Sigmoid colon (tissue), 7 donors: ENCODE data around the gene NCAPD3. TPM values are rescaled to one million over a fixed set of nuclear protein-coding genes. Genes with fewer than 3 reads are reported as not detected.

Experiments used
- DNase-seq: peaks from one replicate; pipeline ENCODE4 v3.0.0-alpha.2; 2019
- H3K27ac ChIP-seq, 4 donors: fragments of 200-600 bp; sonication (generic); one replicate each; pipeline ENCODE4 v1.5.1; 2016 to 2019; ENCODE audit warnings: mild to moderate bottlenecking in 1 of 4
- H3K27me3 ChIP-seq, 3 donors: fragments of 200-600 bp; sonication (generic); one replicate each; pipeline ENCODE4 v1.5.1; 2019; ENCODE audit warnings: mild to moderate bottlenecking in 1 of 3
- H3K36me3 ChIP-seq, 4 donors: fragments of 200-600 bp; sonication (generic); one replicate each; pipeline ENCODE4 v1.5.1; 2016 to 2019
- H3K4me1 ChIP-seq, 4 donors: fragments of 200-600 bp; sonication (generic); one replicate each; pipeline ENCODE4 v1.5.1; 2017 to 2019
- H3K4me3 ChIP-seq, 4 donors: fragments of 200-600 bp; sonication (generic); one replicate each; pipeline ENCODE4 v1.5.1; 2017 to 2019; ENCODE audit warnings: mild to moderate bottlenecking in 2 of 4, moderate library complexity in 1 of 4
- H3K9me3 ChIP-seq, 4 donors: fragments of 200-600 bp in 3 of 4; sonication (generic) in 3 of 4; one replicate each; pipeline versions ENCODE4 v1.5.1 to v1.6.1; 2013 to 2019
- EP300 ChIP-seq, 4 donors: sonication (generic); formaldehyde crosslinking; IDR thresholded peaks; one replicate each; pipeline ENCODE4 v1.6.1; 2017; ENCODE audit warnings: antibody characterized with exemption in 4 of 4
- POLR2A ChIP-seq, 2 donors: fragments of 450-650 bp; IDR thresholded peaks; one replicate each; pipeline ENCODE4 v1.6.1; 2016; ENCODE audit warnings: antibody characterized with exemption in 2 of 2, mild to moderate bottlenecking in 2 of 2, moderate library complexity in 2 of 2
- POLR2AphosphoS5 ChIP-seq, 4 donors: sonication (generic); formaldehyde crosslinking; IDR thresholded peaks; one replicate each; pipeline ENCODE4 v1.6.1; 2017; ENCODE audit warnings: antibody characterized with exemption in 4 of 4
- WGBS, 2 donors: extraction: QIAGEN DNeasy Blood & Tissue Kit; methylation state at CpG; one replicate each; pipeline ENCODE4 v1.1.7; 2013; 5-methylcytosine and 5-hydroxymethylcytosine counted together
- intact Hi-C: fragments of 100-400 bp; cut with DNase I; formaldehyde crosslinking; loops from one replicate; pipeline ENCODE4 v1.15.1; 2023
- polyA plus RNA-seq, 3 donors: library from polyadenylated mRNA; stranded (reverse); fragments of 200-250 nt; gene quantifications; one replicate each; pipeline ENCODE4 v1.2.3, GENCODE V29; 2013
- total RNA-seq, 4 donors: library from RNA; depleted of rRNA; stranded (reverse); fragments of >200 nt; gene quantifications; one replicate each; pipeline ENCODE4 v1.1.0, GENCODE V29; 2016
- TF ChIP-seq, protein P1 (sequence below), 4 experiments: fragments of 450-650 bp in 3 of 4; fragments of 200-600 bp in 1 of 4; IDR thresholded peaks; one replicate each; pipeline ENCODE4 v1.5.1; 2016 to 2019; ENCODE audit warnings: antibody characterized with exemption in 4 of 4, mild to moderate bottlenecking in 3 of 4, moderate library complexity in 2 of 4
- donor health status: healthy with polysubstance abuse.
- donor health status: Bipolar disorder and iron deficiency.
- donor health status: healthy.

The NCAPD3 gene
- total and polyA plus RNA-seq, 7 donors: 1.8 to 13.0 (median 7.5) TPM

- Histone ChIP-seq H3K9me3 (no peaks in the 10 kb centered on the region), H3K4me3 (no peak overlapping the region), H3K4me1 (peaks cover 0 to 4% (median 2%) of the 10 kb centered on the region in 4 donors), H3K36me3 (peaks cover 23 to 97% (median 75%) of the 10 kb centered on the region in 4 donors), H3K27ac (no peak overlapping the region), H3K27me3 (no peaks in the 10 kb centered on the region)
- TF ChIP-seq POLR2A (IDR thresholded peaks at IDR 0.05) (no peak), POLR2AphosphoS5 (IDR thresholded peaks at IDR 0.05) (no peak), EP300 (IDR thresholded peaks at IDR 0.05) (no peak)
- TF ChIP-seq, protein P1, sequence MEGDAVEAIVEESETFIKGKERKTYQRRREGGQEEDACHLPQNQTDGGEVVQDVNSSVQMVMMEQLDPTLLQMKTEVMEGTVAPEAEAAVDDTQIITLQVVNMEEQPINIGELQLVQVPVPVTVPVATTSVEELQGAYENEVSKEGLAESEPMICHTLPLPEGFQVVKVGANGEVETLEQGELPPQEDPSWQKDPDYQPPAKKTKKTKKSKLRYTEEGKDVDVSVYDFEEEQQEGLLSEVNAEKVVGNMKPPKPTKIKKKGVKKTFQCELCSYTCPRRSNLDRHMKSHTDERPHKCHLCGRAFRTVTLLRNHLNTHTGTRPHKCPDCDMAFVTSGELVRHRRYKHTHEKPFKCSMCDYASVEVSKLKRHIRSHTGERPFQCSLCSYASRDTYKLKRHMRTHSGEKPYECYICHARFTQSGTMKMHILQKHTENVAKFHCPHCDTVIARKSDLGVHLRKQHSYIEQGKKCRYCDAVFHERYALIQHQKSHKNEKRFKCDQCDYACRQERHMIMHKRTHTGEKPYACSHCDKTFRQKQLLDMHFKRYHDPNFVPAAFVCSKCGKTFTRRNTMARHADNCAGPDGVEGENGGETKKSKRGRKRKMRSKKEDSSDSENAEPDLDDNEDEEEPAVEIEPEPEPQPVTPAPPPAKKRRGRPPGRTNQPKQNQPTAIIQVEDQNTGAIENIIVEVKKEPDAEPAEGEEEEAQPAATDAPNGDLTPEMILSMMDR (IDR thresholded peaks at IDR 0.05): no peak
- DNase-seq: no peak
- intact Hi-C loops: no loop called here
- 87 to 89% methylated on average over 4 of the region's 4 CpGs for WGBS, 2 donors
Measured at GRCh38 chr11:134246678-134247077, 22.9 kb upstream of the NCAPD3 start.

GRCh38 chr11:134246100-134246499, 22.3 kb upstream of the NCAPD3 start:
- Histone ChIP-seq H3K9me3 (no peaks in the 10 kb centered on the region), H3K4me1 (no peaks in the 10 kb centered on the region), H3K4me3 (no peak overlapping the region), H3K27me3 (no peaks in the 10 kb centered on the region), H3K36me3 (peaks cover 23 to 100% (median 75%) of the 10 kb centered on the region in 4 donors), H3K27ac (no peak overlapping the region)
- TF ChIP-seq POLR2AphosphoS5 (IDR thresholded peaks at IDR 0.05): no peak
- 92 to 94% methylated on average over 11 of the region's 11 CpGs for WGBS, 2 donors
- intact Hi-C loops: no loop called here
- no peak for DNase-seq

GRCh38 chr11:134245434-134245833, 21.7 kb upstream of the NCAPD3 start:
- no peaks in the 10 kb centered on the region for H3K9me3 ChIP-seq
- no peak overlapping the region for H3K27ac ChIP-seq
- TF ChIP-seq POLR2AphosphoS5 (IDR thresholded peaks at IDR 0.05): no peak
- intact Hi-C loops: no loop called here
- peaks cover 16 to 98% (median 70%) of the 10 kb centered on the region in 4 donors for H3K36me3 ChIP-seq
- no peaks in the 10 kb centered on the region for H3K27me3 ChIP-seq
- DNase-seq: no peak
- H3K4me1 ChIP-seq: no peaks in the 10 kb centered on the region
- H3K4me3 ChIP-seq: no peak overlapping the region
- WGBS, 2 donors: 95% methylated on average over 14 of the region's 14 CpGs

DNA sequence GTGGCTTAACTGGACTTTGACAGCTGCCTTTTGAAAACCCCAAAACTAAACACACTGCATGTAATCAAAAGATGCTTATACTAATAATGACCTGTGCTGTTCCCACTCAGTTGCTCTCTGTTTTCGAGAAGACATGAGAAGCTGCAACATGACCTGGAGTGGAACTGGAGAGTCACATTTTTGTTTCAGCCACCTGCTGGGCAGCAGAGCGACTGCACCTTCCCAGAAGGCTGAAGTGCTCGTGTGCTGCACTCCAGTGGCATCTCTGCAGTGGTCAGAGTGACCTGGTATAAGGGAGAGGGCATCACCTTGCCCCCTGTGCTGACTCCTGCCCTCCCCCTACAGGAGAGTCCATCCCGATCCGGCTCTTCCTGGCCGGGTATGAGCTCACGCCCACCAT, 20.8 kb upstream of the NCAPD3 start:
- H3K4me1 ChIP-seq: no peaks in the 10 kb centered on the region
- H3K27me3 ChIP-seq: no peaks in the 10 kb centered on the region
- intact Hi-C loops: no loop called here
- peaks cover 9 to 98% (median 66%) of the 10 kb centered on the region in 4 donors for H3K36me3 ChIP-seq
- H3K9me3 ChIP-seq: no peaks in the 10 kb centered on the region
- no peak overlapping the region for H3K27ac ChIP-seq
- no peak for DNase-seq
- WGBS, 2 donors: 62 to 73% methylated on average over 7 of the region's 7 CpGs
- TF ChIP-seq POLR2AphosphoS5 (IDR thresholded peaks at IDR 0.05): no peak
- TF ChIP-seq, protein P1 (IDR thresholded peaks at IDR 0.05): peak in 3 of 4 experiments; percentile 13 to 40 (median 28)
- H3K4me3 ChIP-seq: no peak overlapping the region

GRCh38 chr11:134243913-134244312, 20.1 kb upstream of the NCAPD3 start:
- TF ChIP-seq, protein P1 (IDR thresholded peaks at IDR 0.05): no peak
- TF ChIP-seq EP300 (IDR thresholded peaks at IDR 0.05): no peak
- no peak for TF ChIP-seq POLR2AphosphoS5 (IDR thresholded peaks at IDR 0.05)
- TF ChIP-seq POLR2A (IDR thresholded peaks at IDR 0.05): no peak
- Histone ChIP-seq H3K27me3 (no peaks in the 10 kb centered on the region), H3K4me3 (no peak overlapping the region), H3K9me3 (no peaks in the 10 kb centered on the region), H3K27ac (no peak overlapping the region), H3K4me1 (no peaks in the 10 kb centered on the region), H3K36me3 (peaks cover 13 to 98% (median 62%) of the 10 kb centered on the region in 4 donors)
- intact Hi-C loops: no loop called here
- 96 to 98% methylated on average over 4 of the region's 4 CpGs for WGBS, 2 donors
- DNase-seq: no peak

DNA sequence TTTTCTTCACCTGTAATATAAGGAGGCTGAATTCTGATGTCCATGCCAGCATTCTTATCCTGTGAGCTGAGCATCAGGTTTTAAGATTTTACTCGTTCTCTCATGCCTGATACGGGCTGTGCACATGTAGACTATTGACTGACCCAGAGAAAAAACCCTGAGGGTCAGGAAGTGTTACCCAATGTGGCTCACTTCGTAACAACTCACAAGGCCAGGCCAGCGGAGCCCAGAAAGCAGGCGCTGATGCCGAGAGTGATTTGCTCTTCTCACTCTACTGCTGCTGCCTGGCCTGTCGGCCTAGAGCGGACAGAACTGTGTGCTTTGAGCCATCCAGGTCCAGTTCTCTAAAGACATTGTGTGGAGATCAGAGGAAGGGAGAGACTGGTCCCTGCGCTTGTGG, 18.6 kb upstream of the NCAPD3 start:
- no peaks in the 10 kb centered on the region for H3K9me3 ChIP-seq
- H3K27me3 ChIP-seq: no peaks in the 10 kb centered on the region
- peaks cover 15 to 96% (median 48%) of the 10 kb centered on the region in 4 donors for H3K36me3 ChIP-seq
- H3K27ac ChIP-seq: no peak overlapping the region
- TF ChIP-seq, protein P1 (IDR thresholded peaks at IDR 0.05): no peak
- no peak for TF ChIP-seq POLR2AphosphoS5 (IDR thresholded peaks at IDR 0.05)
- no peak for TF ChIP-seq POLR2A (IDR thresholded peaks at IDR 0.05)
- no peak for TF ChIP-seq EP300 (IDR thresholded peaks at IDR 0.05)
- H3K4me1 ChIP-seq: no peaks in the 10 kb centered on the region
- 93 to 96% methylated on average over 9 of the region's 9 CpGs for WGBS, 2 donors
- no peak for DNase-seq
- intact Hi-C loops: no loop called here
- H3K4me3 ChIP-seq: no peak overlapping the region
